AG09309 (cell line): ENCODE results near the gene FAAP100.

Experiments used
- DNase-seq: peaks from one replicate; pipeline ENCODE4 v3.0.0-alpha.2; 2010; ENCODE audit warnings: low read depth
- H3K4me3 ChIP-seq: 2 replicates; pipeline ENCODE4 v1.5.1; 2011; ENCODE audit warnings: mild to moderate bottlenecking, low read depth, low read length, moderate library complexity; ENCODE audit not compliant: control insufficient read depth
- CTCF ChIP-seq: IDR thresholded peaks from 2 replicates; pipeline ENCODE4 v1.5.1; 2011; ENCODE audit warnings: mild to moderate bottlenecking, low read depth, low read length, inconsistent platforms; ENCODE audit not compliant: insufficient read depth, control insufficient read depth; ENCODE audit errors: missing control alignments

The FAAP100 gene

DNA sequence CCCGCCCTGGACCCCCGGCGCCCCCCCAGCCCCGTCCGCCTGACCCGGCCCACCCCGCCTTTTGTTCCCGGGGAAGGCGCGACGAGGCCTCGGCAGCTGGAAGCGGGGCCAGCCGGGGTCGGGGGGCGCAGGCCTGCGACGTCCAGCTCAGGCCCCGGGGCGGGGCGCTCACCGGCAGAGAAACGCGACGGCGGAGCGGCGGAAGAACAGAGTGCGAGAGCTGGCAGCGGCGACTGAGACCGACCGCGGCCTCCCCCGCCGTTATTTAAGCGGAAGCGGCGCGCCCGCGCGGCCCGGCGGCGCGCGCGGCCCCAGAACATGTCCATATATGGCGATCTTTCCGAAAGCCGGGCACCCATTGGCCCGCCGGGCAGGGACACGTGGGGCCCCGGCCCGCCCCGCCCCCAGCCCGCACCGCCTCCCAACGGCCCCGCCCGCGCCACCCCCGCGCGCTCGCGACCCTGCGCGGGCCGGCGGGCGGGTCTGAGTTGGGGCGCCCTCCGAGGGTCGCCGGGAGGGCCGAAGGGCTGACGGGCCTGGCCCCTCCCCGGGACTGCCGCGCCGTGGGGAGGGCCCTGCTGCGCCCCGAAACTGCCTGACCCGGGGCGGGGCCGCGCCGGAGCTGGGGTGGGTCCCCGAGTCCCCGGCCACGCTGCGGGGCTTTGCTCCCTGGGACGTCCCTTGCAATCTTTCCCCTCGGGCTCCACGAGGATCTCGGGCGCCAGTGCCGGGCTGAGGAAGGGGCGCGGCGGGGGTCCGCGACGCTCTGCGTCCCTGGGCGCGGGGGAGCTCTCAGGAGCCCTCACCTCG lies 39.4 kb downstream of the FAAP100 start, which contains the start of gene ACTG1:
Gene ACTG1 (minus strand): TSS at position 238 of the 810 bp plus-strand sequence. CDS start 445 bp downstream, outside the sequence.
- peak; percentile 71 for DNase-seq
- H3K4me3 ChIP-seq: peak within 1 kb of the TSS; percentile 63
- no peak for TF ChIP-seq CTCF

- no peak for TF ChIP-seq CTCF
- peak overlapping the region; percentile 63 for H3K4me3 ChIP-seq
- DNase-seq: no peak
These were observed 40.2 kb downstream of the FAAP100 start for GRCh38 chr17:81511804-81512561.

DNA sequence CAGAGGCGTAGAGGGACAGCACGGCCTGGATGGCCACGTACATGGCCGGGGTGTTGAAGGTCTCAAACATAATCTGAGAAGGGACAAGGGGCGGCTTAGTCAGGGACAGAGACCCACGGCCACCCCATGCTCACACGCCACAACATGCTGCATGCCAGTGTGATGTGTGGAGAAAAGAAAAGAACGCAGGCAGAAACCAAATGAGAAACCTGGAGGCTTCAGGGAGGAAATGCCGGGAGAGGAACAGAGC lies 40.7 kb downstream of the FAAP100 start:
- no peak for DNase-seq
- no peak for TF ChIP-seq CTCF
- peak overlapping the region; percentile 63 for H3K4me3 ChIP-seq

DNA sequence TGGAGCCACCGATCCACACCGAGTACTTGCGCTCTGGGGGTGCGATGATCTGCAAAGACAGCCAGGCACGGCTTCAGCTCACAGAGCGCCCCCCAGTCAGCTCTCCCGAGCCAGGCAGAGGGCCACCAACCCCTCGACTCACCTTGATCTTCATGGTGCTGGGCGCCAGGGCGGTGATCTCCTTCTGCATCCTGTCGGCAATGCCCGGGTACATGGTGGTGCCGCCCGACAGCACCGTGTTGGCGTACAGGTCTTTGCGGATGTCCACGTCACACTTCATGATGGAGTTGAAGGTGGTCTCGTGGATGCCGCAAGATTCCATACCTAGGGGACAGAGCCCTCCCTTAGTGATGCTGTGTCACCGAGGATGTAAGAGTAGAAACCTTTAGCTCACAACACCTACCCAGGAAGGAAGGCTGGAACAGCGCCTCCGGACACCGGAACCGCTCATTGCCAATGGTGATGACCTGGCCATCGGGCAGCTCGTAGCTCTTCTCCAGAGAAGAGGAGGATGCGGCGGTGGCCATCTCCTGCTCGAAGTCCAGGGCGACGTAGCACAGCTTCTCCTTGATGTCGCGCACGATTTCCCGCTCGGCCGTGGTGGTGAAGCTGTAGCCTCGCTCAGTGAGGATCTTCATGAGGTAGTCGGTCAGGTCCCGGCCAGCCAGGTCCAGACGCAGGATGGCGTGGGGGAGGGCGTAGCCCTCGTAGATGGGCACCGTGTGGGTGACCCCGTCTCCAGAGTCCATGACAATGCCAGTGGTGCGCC lies 41.2 kb downstream of the FAAP100 start:
- H3K4me3 ChIP-seq: peak overlapping the region; percentile 63
- DNase-seq: no peak
- TF ChIP-seq CTCF: no peak

GRCh38 chr17:81509972-81510784 lies 42.0 kb downstream of the FAAP100 start:
- no peak for TF ChIP-seq CTCF
- DNase-seq: no peak
- H3K4me3 ChIP-seq: peak overlapping the region; percentile 63
